Mesenchymal stem cell (in vitro differentiated cells and primary cell): ENCODE data around the gene NTSR1.

Experiments used
- DNase-seq: peaks from one replicate; pipeline ENCODE4 v3.0.0-alpha.2; 2013
- H2AFZ ChIP-seq: one replicate; pipeline ENCODE4 v1.6.1; 2013; ENCODE audit warnings: low read depth, mild to moderate bottlenecking, control low read depth, inconsistent platforms, low read length, moderate library complexity
- H2AK5ac ChIP-seq: 2 replicates; pipeline ENCODE4 v1.6.1; 2013; ENCODE audit warnings: low read length, moderate library complexity, mild to moderate bottlenecking, inconsistent platforms; ENCODE audit not compliant: severe bottlenecking
- H2BK120ac ChIP-seq: one replicate; pipeline ENCODE4 v1.6.1; 2013; ENCODE audit warnings: low read depth, mild to moderate bottlenecking, inconsistent platforms, low read length, moderate library complexity
- H2BK12ac ChIP-seq, 2 experiments: one replicate each; pipeline ENCODE4 v1.6.1; 2013; ENCODE audit warnings: inconsistent platforms in 2 of 2, low read length in 2 of 2, mild to moderate bottlenecking in 2 of 2, moderate library complexity in 2 of 2, control low read depth in 1 of 2
- H2BK15ac ChIP-seq: one replicate; pipeline ENCODE4 v1.6.1; 2013; ENCODE audit warnings: mild to moderate bottlenecking, low read depth, inconsistent platforms; ENCODE audit not compliant: poor library complexity, severe bottlenecking
- H2BK5ac ChIP-seq: 2 replicates; pipeline ENCODE4 v1.6.1; 2013; ENCODE audit warnings: low read depth, mild to moderate bottlenecking, low read length, control low read depth, inconsistent platforms; ENCODE audit not compliant: poor library complexity, severe bottlenecking
- H3K14ac ChIP-seq, 2 experiments: one replicate each; pipeline ENCODE4 v1.6.1; 2013; ENCODE audit warnings: inconsistent platforms in 2 of 2, low read length in 2 of 2, control low read depth in 1 of 2, mild to moderate bottlenecking in 1 of 2, moderate library complexity in 1 of 2
- H3K18ac ChIP-seq, 2 experiments: one replicate each; pipeline ENCODE4 v1.6.1; 2013; ENCODE audit warnings: inconsistent platforms in 2 of 2, low read length in 2 of 2, control low read depth in 1 of 2, low read depth in 1 of 2, mild to moderate bottlenecking in 1 of 2
- H3K23ac ChIP-seq, 2 experiments: one replicate each; pipeline ENCODE4 v1.6.1; 2013; ENCODE audit warnings: inconsistent platforms in 2 of 2, low read length in 2 of 2, mild to moderate bottlenecking in 2 of 2, moderate library complexity in 2 of 2, control low read depth in 1 of 2
- H3K27ac ChIP-seq: 2 replicates; pipeline ENCODE4 v1.5.1; 2013; ENCODE audit warnings: mild to moderate bottlenecking, moderate library complexity, low read length, control low read depth, inconsistent platforms; ENCODE audit not compliant: poor library complexity, severe bottlenecking
- H3K27me3 ChIP-seq, 2 experiments: 2 replicates each; pipeline versions ENCODE4 v1.6.1 to v1.7.0; 2013; ENCODE audit warnings: low read length in 2 of 2, mild to moderate bottlenecking in 2 of 2, moderate library complexity in 2 of 2, control low read depth in 1 of 2, inconsistent platforms in 1 of 2; ENCODE audit not compliant: control insufficient read depth in 1 of 2, insufficient read depth in 1 of 2
- H3K36me3 ChIP-seq, 2 experiments: 2 replicates each; pipeline versions ENCODE4 v1.6.1 to v1.7.0; 2013; ENCODE audit warnings: low read length in 2 of 2, control low read depth in 1 of 2, inconsistent platforms in 1 of 2, low read depth in 1 of 2, mild to moderate bottlenecking in 1 of 2; ENCODE audit not compliant: insufficient read depth in 2 of 2, control insufficient read depth in 1 of 2
- H3K4ac ChIP-seq, 2 experiments: one replicate each; pipeline ENCODE4 v1.6.1; 2013; ENCODE audit warnings: inconsistent platforms in 2 of 2, low read length in 2 of 2, mild to moderate bottlenecking in 2 of 2, moderate library complexity in 2 of 2, control low read depth in 1 of 2, low read depth in 1 of 2
- H3K4me1 ChIP-seq: 2 replicates; pipeline ENCODE4 v1.6.1; 2013; ENCODE audit warnings: low read depth, low read length, control low read depth; ENCODE audit not compliant: control insufficient read depth, insufficient read depth
- H3K4me2 ChIP-seq: 2 replicates; pipeline ENCODE4 v1.6.1; 2013; ENCODE audit warnings: low read length, mild to moderate bottlenecking, inconsistent platforms; ENCODE audit not compliant: poor library complexity, severe bottlenecking
- H3K4me3 ChIP-seq, 2 experiments: 2 replicates each; pipeline versions ENCODE4 v1.5.1 to v1.7.0; 2013; ENCODE audit warnings: low read length in 2 of 2, mild to moderate bottlenecking in 2 of 2, control low read depth in 1 of 2, low read depth in 1 of 2; ENCODE audit not compliant: insufficient read depth in 1 of 2
- H3K79me1 ChIP-seq: replicated peaks from 2 replicates; pipeline ENCODE4 v1.6.1; 2013; ENCODE audit warnings: mild to moderate bottlenecking, control low read depth, low read length, inconsistent platforms; ENCODE audit not compliant: poor library complexity, severe bottlenecking
- H3K9ac ChIP-seq: 2 replicates; pipeline ENCODE4 v1.7.0; 2013; ENCODE audit warnings: mild to moderate bottlenecking, low read length, moderate library complexity
- H3K9me3 ChIP-seq: 2 replicates; pipeline ENCODE4 v1.7.0; 2013; ENCODE audit warnings: mild to moderate bottlenecking, low read length; ENCODE audit not compliant: control insufficient read depth
- H4K8ac ChIP-seq: one replicate; pipeline ENCODE4 v1.6.1; 2013; ENCODE audit warnings: inconsistent platforms, mild to moderate bottlenecking, low read length, moderate library complexity
- H4K91ac ChIP-seq: one replicate; pipeline ENCODE4 v1.6.1; 2013; ENCODE audit warnings: mild to moderate bottlenecking, low read length, inconsistent platforms
- WGBS: methylation state at CpG from one replicate; pipeline ENCODE4 v1.1.7; 2013; ENCODE audit warnings: mixed read lengths; 5-methylcytosine and 5-hydroxymethylcytosine counted together

Gene NTSR1

GRCh38 chr20:62760471-62760855 lies 51.8 kb downstream of the NTSR1 start:
- Histone ChIP-seq H2BK5ac (no peak overlapping the region), H3K79me1 (no peaks in the 10 kb centered on the region), H2AK5ac (no peak overlapping the region), H3K27me3 (peaks cover 31 to 46% of the 10 kb centered on the region in 2 experiments), H2BK15ac (no peak overlapping the region), H3K18ac (no peak overlapping the region), H2BK120ac (no peak overlapping the region), H3K4me3 (no peak overlapping the region), H2BK12ac (no peak overlapping the region), H3K9me3 (no peaks in the 10 kb centered on the region), H4K8ac (no peak overlapping the region), H3K23ac (no peak overlapping the region), H3K27ac (no peak overlapping the region), H3K4ac (no peak overlapping the region), H3K9ac (no peak overlapping the region), H3K4me2 (no peak overlapping the region), H3K36me3 (no peaks in the 10 kb centered on the region), H2AFZ (no peak overlapping the region), H3K14ac (no peak overlapping the region), H4K91ac (no peak overlapping the region), H3K4me1 (no peaks in the 10 kb centered on the region)
- WGBS, result 74% methylated on average over 11 of the region's 11 CpGs
- DNase-seq, result no peak

GRCh38 chr20:62760856-62761758 lies 52.5 kb downstream of the NTSR1 start:
- Histone ChIP-seq H4K8ac (no peak overlapping the region), H2BK15ac (no peak overlapping the region), H3K27me3 (peaks cover 33 to 52% of the 10 kb centered on the region in 2 experiments), H3K9me3 (no peaks in the 10 kb centered on the region), H2BK120ac (no peak overlapping the region), H3K14ac (no peak overlapping the region), H3K4me1 (no peaks in the 10 kb centered on the region), H3K36me3 (no peaks in the 10 kb centered on the region), H3K4ac (no peak overlapping the region), H3K79me1 (no peaks in the 10 kb centered on the region), H3K18ac (no peak overlapping the region), H2BK5ac (no peak overlapping the region), H3K23ac (no peak overlapping the region), H4K91ac (no peak overlapping the region), H2AFZ (no peak overlapping the region), H2BK12ac (no peak overlapping the region), H3K4me2 (no peak overlapping the region), H3K4me3 (no peak overlapping the region), H3K9ac (no peak overlapping the region), H2AK5ac (no peak overlapping the region), H3K27ac (no peak overlapping the region)
- whole genome bisulfite sequencing, result 79% methylated on average over 26 of the region's 26 CpGs
- no peak for DNase-seq

- Histone ChIP-seq H4K91ac (no peak overlapping the region), H2AFZ (no peak overlapping the region), H3K27me3 (peaks cover 33 to 59% of the 10 kb centered on the region in 2 experiments), H3K27ac (no peak overlapping the region), H3K36me3 (no peaks in the 10 kb centered on the region), H3K79me1 (no peaks in the 10 kb centered on the region), H3K4me1 (peaks cover under 1% of the 10 kb centered on the region), H2BK12ac (no peak overlapping the region), H3K9ac (no peak overlapping the region), H3K18ac (no peak overlapping the region), H2BK15ac (no peak overlapping the region), H2BK120ac (no peak overlapping the region), H3K4me2 (no peak overlapping the region), H4K8ac (no peak overlapping the region), H3K9me3 (no peaks in the 10 kb centered on the region), H3K14ac (no peak overlapping the region), H3K4ac (no peak overlapping the region), H3K4me3 (no peak overlapping the region), H2BK5ac (no peak overlapping the region), H3K23ac (no peak overlapping the region), H2AK5ac (no peak overlapping the region)
- 91% methylated on average over 6 of the region's 6 CpGs for WGBS
- DNase-seq, result no peak
These were observed 53.1 kb downstream of the NTSR1 start for GRCh38 chr20:62761759-62762131.

- Histone ChIP-seq H2BK15ac (no peak overlapping the region), H3K18ac (no peak overlapping the region), H3K27me3 (peaks cover 36 to 63% of the 10 kb centered on the region in 2 experiments), H3K4me1 (peaks cover 2% of the 10 kb centered on the region), H3K79me1 (no peaks in the 10 kb centered on the region), H2AK5ac (no peak overlapping the region), H3K14ac (no peak overlapping the region), H3K23ac (no peak overlapping the region), H3K9me3 (no peaks in the 10 kb centered on the region), H3K4me3 (no peak overlapping the region), H3K9ac (no peak overlapping the region), H2BK5ac (no peak overlapping the region), H2BK12ac (no peak overlapping the region), H2AFZ (no peak overlapping the region), H4K8ac (no peak overlapping the region), H3K27ac (no peak overlapping the region), H4K91ac (no peak overlapping the region), H3K4me2 (no peak overlapping the region), H2BK120ac (no peak overlapping the region), H3K4ac (no peak overlapping the region), H3K36me3 (no peaks in the 10 kb centered on the region)
- DNase-seq, result no peak
- 85% methylated on average over 22 of the region's 22 CpGs for WGBS
These were observed 53.7 kb downstream of the NTSR1 start for GRCh38 chr20:62762376-62762775.
